ENCODE measurements around the gene POLR1B.
"Not testable (repeated sequence)": the region's sequence is repeated elsewhere in the genome, so short reads cannot be mapped to it uniquely, and the experiment has no call there.

Gene POLR1B

DNA sequence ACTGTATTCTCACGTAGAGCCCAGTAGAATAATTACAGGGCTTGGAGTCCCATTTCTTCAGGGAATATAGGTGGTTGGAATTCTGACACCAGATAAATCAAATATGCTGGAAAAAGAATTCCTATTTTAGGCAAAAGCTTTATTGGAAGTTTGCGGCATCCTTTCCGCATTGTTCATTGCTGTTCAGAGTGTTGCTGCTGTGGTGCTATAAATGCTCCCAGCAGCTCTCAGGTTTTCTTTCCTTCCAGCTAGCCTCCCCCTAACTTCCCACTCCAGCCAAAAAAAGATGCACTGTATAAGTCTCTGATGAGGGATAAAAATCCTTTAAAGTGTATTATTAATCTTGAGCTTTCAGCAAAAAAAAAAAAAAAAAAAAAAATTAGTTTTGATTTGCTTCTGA, 25.5 kb upstream of the POLR1B start:
- no peak overlapping the region for H3K4me3 ChIP-seq (ENCODE audit: low read depth, low read length)
- TF ChIP-seq, protein P1, sequence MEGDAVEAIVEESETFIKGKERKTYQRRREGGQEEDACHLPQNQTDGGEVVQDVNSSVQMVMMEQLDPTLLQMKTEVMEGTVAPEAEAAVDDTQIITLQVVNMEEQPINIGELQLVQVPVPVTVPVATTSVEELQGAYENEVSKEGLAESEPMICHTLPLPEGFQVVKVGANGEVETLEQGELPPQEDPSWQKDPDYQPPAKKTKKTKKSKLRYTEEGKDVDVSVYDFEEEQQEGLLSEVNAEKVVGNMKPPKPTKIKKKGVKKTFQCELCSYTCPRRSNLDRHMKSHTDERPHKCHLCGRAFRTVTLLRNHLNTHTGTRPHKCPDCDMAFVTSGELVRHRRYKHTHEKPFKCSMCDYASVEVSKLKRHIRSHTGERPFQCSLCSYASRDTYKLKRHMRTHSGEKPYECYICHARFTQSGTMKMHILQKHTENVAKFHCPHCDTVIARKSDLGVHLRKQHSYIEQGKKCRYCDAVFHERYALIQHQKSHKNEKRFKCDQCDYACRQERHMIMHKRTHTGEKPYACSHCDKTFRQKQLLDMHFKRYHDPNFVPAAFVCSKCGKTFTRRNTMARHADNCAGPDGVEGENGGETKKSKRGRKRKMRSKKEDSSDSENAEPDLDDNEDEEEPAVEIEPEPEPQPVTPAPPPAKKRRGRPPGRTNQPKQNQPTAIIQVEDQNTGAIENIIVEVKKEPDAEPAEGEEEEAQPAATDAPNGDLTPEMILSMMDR (IDR thresholded peaks at IDR 0.05; ENCODE audit: low read depth, low read length): no peak
- no peak for DNase-seq (ENCODE audit: low read depth, low spot score)
- in situ Hi-C loops (cut with HindIII; ENCODE audit: low sequenced_read_pairs): no loop called here

DNA sequence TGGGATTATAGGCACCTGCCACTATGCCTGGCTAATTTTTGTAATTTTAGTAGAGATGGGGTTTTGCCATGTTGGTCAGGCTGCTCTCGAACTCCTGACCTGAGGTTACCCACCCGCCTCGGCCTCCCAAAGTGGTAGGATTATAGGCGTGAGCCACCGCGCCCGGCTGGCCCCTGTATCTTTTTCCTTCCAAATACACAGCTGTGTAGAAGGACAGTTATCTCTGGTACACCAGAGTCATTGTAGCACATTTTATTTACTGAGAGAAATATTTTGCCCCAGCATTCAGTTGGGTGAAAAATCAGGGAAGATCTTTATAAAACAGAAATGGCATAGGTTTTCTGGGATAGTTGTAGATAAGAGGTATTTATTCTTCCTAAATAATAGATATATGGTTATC, 23.5 kb upstream of the POLR1B start:
- TF ChIP-seq, protein P1 (IDR thresholded peaks at IDR 0.05; ENCODE audit: low read depth, low read length): no peak
- no peak for DNase-seq (ENCODE audit: low read depth, low spot score)
- H3K4me3 ChIP-seq (ENCODE audit: low read depth, low read length): no peak overlapping the region
- in situ Hi-C loops (cut with HindIII; ENCODE audit: low sequenced_read_pairs): no loop called here

DNA sequence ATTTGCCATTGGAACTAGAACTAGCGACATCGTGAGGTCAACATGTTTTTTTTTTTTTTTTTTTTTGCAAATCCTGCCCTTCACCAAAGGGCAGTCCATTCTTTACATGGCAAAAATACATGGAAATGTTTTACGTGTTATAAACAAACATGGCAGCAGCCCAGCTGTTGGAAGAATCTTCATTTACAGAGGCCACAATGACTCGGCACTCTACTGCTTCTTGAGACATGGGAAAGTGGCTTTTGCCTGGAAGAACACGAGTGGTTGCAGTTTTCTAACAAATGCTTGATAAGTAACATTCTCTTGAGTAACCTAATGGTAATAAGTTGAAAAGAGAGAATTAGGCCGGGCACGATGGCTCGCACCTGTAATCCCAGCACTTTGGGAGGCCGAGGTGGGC, 22.8 kb upstream of the POLR1B start:
- in situ Hi-C loops (cut with HindIII; ENCODE audit: low sequenced_read_pairs): no loop called here
- TF ChIP-seq, protein P1 (IDR thresholded peaks at IDR 0.05; ENCODE audit: low read depth, low read length): no peak
- no peak for DNase-seq (ENCODE audit: low read depth, low spot score)
- H3K4me3 ChIP-seq (ENCODE audit: low read depth, low read length): no peak overlapping the region

DNA sequence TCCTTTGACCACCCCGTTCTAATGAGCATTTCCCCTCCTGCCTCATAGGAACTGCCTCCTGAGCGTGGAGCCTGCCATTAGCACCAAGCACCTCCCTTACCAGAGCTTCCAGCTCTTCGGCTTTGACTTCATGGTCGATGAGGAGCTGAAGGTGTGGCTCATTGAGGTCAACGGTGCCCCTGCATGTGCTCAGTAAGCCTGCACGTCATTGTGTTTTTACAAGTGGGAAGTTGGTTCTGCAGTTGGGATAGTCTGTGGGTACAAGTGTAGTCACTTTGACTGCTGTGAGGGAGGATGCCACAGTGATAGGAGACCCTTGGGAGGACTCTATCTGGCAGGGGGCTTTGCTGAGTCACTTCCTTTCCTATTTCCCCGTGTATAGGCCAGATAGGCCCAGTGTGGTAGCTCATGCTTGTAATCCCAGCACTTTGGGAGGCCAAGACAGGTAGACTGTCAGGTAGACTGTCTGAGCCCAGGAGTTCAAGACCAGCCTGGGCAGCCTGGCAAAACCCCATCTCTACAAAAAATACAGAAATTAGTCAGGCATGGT, 22.0 kb upstream of the POLR1B start:
- DNase-seq (ENCODE audit: low read depth, low spot score): no peak
- TF ChIP-seq, protein P1 (IDR thresholded peaks at IDR 0.05; ENCODE audit: low read depth, low read length): no peak
- no peak overlapping the region for H3K4me3 ChIP-seq (ENCODE audit: low read depth, low read length)
- in situ Hi-C loops (cut with HindIII; ENCODE audit: low sequenced_read_pairs): no loop called here

DNA sequence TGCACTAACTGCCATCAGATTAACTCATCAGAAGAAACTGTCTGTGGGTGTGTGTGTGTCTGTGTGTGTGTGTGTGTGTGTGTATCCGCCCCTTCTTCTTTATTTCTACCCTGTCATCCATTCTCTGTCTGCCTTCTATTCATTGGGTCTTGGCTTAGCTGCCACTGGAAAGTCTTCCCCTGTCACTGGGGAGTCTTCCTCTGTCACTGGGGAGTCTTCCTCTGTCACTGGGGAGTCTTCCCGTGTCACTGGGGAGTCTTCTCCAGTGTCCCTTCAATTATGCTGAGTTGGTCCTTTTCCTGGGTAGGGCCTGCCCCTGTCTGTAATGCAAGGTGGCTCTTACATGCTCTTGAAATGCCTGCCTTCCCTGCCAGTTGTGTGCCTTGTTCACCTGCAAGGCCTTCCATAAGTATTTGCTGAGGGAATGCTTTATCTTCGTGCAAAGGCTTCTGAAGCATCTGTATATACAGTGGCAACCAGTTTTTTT, 18.9 kb upstream of the POLR1B start:
- TF ChIP-seq, protein P1 (IDR thresholded peaks at IDR 0.05; ENCODE audit: low read depth, low read length): no peak
- H3K4me3 ChIP-seq (ENCODE audit: low read depth, low read length): no peak overlapping the region
- no peak for DNase-seq (ENCODE audit: low read depth, low spot score)
- in situ Hi-C loops (cut with HindIII; ENCODE audit: low sequenced_read_pairs): no loop called here

DNA sequence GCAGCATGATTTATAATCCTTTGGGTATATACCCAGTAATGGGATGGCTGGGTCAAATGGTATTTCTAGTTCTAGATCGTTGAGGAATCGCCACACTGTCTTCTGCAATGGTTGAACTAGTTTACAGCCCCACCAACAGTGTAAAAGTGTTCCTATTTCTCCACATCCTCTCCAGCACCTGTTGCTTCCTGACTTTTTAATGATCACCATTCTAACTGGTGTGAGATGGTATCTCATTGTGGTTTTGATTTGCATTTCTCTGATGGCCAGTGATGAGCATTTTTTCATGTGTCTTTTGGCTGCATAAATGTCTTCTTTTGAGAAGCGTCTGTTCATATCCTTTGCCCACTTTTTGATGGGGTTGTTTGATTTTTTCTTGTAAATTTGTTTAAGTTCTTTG, 18.0 kb upstream of the POLR1B start:
- DNase-seq (ENCODE audit: low read depth, low spot score); in situ Hi-C loops (cut with HindIII; ENCODE audit: low sequenced_read_pairs); H3K4me3 ChIP-seq (ENCODE audit: low read depth, low read length): not testable (repeated sequence)

DNA sequence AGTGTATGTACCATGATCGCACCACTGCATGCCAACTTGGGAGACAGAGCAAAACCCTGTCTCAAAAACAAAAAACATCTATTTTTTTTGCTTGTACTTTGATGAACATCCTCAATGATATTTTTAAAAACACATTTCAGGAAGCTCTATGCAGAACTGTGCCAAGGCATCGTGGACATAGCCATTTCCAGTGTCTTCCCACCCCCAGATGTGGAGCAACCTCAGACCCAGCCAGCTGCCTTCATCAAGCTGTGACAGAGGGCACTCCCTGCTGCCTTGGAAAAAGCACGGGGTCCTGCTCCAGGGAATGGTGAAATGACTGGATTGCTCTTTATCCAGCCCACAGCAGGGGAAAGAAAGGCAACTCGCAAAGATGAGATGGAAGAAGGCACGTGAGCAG, 13.7 kb upstream of the POLR1B start:
- H3K4me3 ChIP-seq (ENCODE audit: low read depth, low read length): no peak overlapping the region
- in situ Hi-C loops (cut with HindIII; ENCODE audit: low sequenced_read_pairs): no loop called here
- no peak for DNase-seq (ENCODE audit: low read depth, low spot score)
- TF ChIP-seq, protein P1 (IDR thresholded peaks at IDR 0.05; ENCODE audit: low read depth, low read length): no peak

Measured in astrocyte of the spinal cord (primary cell).